Breast epithelium (tissue), 4 donors: Measurements from ENCODE around the gene CD300LF. TPM values are rescaled to one million over a fixed set of nuclear protein-coding genes. Genes with fewer than 3 reads are reported as not detected.
A peak's percentile ranks its signal among the peaks of the same experiment; 100 is the strongest.

ENCODE experiments used
- DNase-seq, 2 donors: peaks; one replicate each; pipeline ENCODE4 v3.0.0-alpha.2; 2019; ENCODE audit warnings: low spot score in 2 of 2
- H3K27ac ChIP-seq, 2 donors: fragments of 200-600 bp; sonication (generic) in 1 of 2; one replicate each; pipeline ENCODE4 v1.5.1; 2016 to 2019; ENCODE audit warnings: mild to moderate bottlenecking in 1 of 2
- H3K27me3 ChIP-seq, 2 donors: fragments of 200-600 bp; sonication (generic) in 1 of 2; one replicate each; pipeline versions ENCODE4 v1.5.1 to v1.6.0; 2017 to 2019; ENCODE audit warnings: control low read depth in 1 of 2, mild to moderate bottlenecking in 1 of 2
- H3K36me3 ChIP-seq: fragments of 200-600 bp; one replicate; pipeline ENCODE4 v1.5.1; 2019
- H3K4me1 ChIP-seq, 2 donors: fragments of 200-600 bp; sonication (generic); one replicate each; pipeline ENCODE4 v1.5.1; 2016 to 2019; ENCODE audit warnings: control low read depth in 1 of 2
- H3K4me3 ChIP-seq, 3 donors: fragments of 200-600 bp; sonication (generic); 1 replicate in 2 of 3; 2 replicates in 1 of 3; pipeline ENCODE4 v1.5.1; 2016 to 2019; ENCODE audit warnings: mild to moderate bottlenecking in 3 of 3, moderate library complexity in 2 of 3
- H3K9me3 ChIP-seq, 2 donors: fragments of 200-600 bp; sonication (generic) in 1 of 2; one replicate each; pipeline ENCODE4 v1.5.1; 2016 to 2019; ENCODE audit warnings: control low read depth in 1 of 2
- POLR2A ChIP-seq: fragments of 450-650 bp; IDR thresholded peaks from one replicate; pipeline ENCODE4 v1.6.1; 2016; ENCODE audit warnings: antibody characterized with exemption, mild to moderate bottlenecking, moderate library complexity
- POLR2AphosphoS5 ChIP-seq, 3 donors: sonication (generic); formaldehyde crosslinking; IDR thresholded peaks; one replicate each; pipeline ENCODE4 v1.6.1; 2017; ENCODE audit warnings: antibody characterized with exemption in 3 of 3
- intact Hi-C: fragments of 100-400 bp; cut with DNase I; formaldehyde crosslinking; loops from one replicate; pipeline ENCODE4 v1.15.1; 2023; ENCODE audit warnings: low total_unique reads
- total RNA-seq, 3 donors: library from RNA; depleted of rRNA; stranded (reverse); fragments of >200 nt; gene quantifications; one replicate each; pipeline ENCODE4 v1.1.0, GENCODE V29; 2016
- TF ChIP-seq, protein P1 (sequence below), 3 donors: fragments of 450-650 bp; IDR thresholded peaks; one replicate each; pipeline ENCODE4 v1.5.1; 2016 to 2017; ENCODE audit warnings: antibody characterized with exemption in 3 of 3, mild to moderate bottlenecking in 3 of 3, moderate library complexity in 3 of 3

Gene CD300LF
- total RNA-seq, 3 donors from 2014 or later = 0.32 to 2.0 (median 0.98) TPM

DNA sequence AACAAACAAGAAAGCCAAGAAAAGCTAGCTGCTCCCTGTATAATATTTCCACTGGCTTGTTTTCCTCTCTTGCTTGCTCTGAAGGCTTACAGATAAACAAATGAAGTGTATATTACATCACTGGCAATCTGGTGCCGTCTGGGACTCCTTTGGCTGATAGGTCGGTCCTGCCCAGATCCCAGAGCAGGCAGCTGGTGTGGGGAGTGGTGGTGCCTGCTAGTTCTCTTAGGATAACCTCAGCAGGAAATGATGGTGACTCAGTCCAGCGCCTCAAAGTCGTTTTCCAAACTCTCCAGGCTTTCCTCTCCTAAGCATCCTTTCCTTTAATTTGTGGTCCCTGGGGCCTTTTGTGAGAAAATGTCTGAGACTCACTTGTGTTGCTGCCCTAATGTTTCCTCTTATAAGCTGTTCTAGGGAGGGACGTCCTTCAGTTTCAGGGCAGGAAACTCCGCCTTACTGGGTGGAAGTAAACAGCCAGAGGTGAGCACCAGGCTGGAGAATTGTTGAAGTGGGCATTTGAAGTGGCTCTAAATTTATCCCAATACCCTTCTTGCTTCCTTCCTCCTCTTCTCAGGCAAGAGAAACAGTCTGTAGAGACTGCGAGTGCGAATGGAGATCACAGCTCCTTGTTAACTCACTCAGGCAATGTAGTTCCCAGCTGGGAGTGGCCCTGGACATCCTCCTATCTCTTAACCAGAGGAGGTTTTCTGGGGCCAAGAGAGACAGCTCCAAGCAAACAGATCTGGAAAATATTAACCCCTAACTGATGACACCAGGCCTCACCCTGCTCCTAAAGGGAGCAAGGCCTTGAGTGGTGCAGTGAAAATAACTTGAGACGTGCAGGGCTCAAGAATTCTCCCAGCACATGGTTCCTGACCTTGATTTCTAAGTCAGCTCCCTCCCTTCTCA is 34.9 kb downstream of the CD300LF start:
- Histone ChIP-seq H3K4me3 (no peak overlapping the region), H3K9me3 (no peaks in the 10 kb centered on the region), H3K27ac (no peak overlapping the region), H3K27me3 (peaks cover 0 to 31% of the 10 kb centered on the region in 2 donors), H3K36me3 (no peaks in the 10 kb centered on the region), H3K4me1 (no peaks in the 10 kb centered on the region)
- TF ChIP-seq, protein P1, sequence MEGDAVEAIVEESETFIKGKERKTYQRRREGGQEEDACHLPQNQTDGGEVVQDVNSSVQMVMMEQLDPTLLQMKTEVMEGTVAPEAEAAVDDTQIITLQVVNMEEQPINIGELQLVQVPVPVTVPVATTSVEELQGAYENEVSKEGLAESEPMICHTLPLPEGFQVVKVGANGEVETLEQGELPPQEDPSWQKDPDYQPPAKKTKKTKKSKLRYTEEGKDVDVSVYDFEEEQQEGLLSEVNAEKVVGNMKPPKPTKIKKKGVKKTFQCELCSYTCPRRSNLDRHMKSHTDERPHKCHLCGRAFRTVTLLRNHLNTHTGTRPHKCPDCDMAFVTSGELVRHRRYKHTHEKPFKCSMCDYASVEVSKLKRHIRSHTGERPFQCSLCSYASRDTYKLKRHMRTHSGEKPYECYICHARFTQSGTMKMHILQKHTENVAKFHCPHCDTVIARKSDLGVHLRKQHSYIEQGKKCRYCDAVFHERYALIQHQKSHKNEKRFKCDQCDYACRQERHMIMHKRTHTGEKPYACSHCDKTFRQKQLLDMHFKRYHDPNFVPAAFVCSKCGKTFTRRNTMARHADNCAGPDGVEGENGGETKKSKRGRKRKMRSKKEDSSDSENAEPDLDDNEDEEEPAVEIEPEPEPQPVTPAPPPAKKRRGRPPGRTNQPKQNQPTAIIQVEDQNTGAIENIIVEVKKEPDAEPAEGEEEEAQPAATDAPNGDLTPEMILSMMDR (IDR thresholded peaks at IDR 0.05) = no peak
- TF ChIP-seq POLR2A = no peak
- no peak for TF ChIP-seq POLR2AphosphoS5 (IDR thresholded peaks at IDR 0.05)
- intact Hi-C loops = no loop called here
- no peak for DNase-seq

DNA sequence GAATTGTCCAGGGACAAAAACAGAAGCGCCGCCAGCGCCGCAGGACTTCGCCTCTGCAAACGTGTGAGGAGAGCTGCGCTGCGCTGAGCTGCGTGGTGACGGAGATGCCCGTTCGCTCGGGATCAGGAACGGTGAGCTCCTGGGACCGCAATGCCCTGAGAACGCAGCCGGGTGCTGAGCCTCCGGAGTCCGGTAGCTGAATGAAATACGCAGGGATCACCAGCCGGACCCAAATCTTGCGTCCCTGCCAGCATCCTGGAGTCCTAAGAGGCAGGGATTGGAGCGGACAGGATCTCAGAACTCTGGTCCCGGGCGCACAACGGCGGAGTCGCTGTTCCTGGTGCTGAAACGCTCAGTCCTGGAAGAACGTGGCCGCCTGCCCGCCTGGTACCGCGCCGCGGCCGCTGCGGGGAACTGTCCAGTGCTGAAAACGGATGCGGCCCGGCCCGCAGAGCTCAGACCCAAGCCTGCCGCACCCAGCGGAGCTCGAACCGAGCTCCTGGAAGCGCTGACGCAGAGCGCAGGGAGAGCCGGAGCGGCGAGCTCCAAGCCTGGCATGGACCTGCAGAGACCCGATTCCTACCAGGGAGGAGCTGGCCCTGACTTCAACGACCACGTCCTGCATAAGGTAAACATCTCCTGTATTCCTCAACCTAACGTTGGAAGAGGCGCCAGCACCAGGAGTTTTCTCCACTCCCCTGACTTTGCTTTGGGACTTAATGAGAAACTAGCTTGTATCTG is 41.5 kb downstream of the CD300LF start:
- TF ChIP-seq, protein P1 (IDR thresholded peaks at IDR 0.05) = no peak
- TF ChIP-seq POLR2A = no peak
- TF ChIP-seq POLR2AphosphoS5 (IDR thresholded peaks at IDR 0.05) = no peak
- Histone ChIP-seq H3K4me3 (no peak overlapping the region), H3K36me3 (no peaks in the 10 kb centered on the region), H3K27ac (no peak overlapping the region), H3K9me3 (peaks cover 4 to 6% of the 10 kb centered on the region in 2 donors), H3K27me3 (peaks cover 0 to 25% of the 10 kb centered on the region in 2 donors), H3K4me1 (no peaks in the 10 kb centered on the region)
- intact Hi-C loops = no loop called here
- peak; percentile 20 to 69 for DNase-seq

DNA sequence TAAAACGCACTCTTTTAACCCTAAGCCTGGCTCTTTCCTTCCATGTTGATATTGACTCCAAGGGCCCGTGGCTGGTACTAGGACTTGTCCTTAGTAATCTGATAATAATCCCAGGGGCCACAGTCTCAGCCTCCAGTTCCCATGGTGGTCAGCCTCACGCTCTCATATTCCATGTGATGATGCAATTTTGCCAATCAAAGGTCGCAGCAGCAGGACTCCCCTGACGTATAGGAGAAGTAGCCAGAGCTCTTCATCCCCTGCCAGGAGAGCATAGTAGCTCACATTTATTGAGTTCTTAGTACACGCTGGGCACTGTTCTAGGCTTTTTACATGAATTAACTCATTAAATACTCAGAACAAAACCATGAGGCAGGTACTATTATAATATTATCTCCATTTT is 42.4 kb downstream of the CD300LF start:
- no peak overlapping the region for H3K27ac ChIP-seq
- TF ChIP-seq, protein P1 (IDR thresholded peaks at IDR 0.05) = no peak
- TF ChIP-seq POLR2AphosphoS5 (IDR thresholded peaks at IDR 0.05) = no peak
- no peak for TF ChIP-seq POLR2A
- no peak for DNase-seq
- no peak overlapping the region for H3K4me3 ChIP-seq
- H3K27me3 ChIP-seq = peaks cover 0 to 26% of the 10 kb centered on the region in 2 donors
- no peaks in the 10 kb centered on the region for H3K36me3 ChIP-seq
- intact Hi-C loops = no loop called here
- H3K4me1 ChIP-seq = no peaks in the 10 kb centered on the region
- H3K9me3 ChIP-seq = peaks cover 4 to 6% of the 10 kb centered on the region in 2 donors

DNA sequence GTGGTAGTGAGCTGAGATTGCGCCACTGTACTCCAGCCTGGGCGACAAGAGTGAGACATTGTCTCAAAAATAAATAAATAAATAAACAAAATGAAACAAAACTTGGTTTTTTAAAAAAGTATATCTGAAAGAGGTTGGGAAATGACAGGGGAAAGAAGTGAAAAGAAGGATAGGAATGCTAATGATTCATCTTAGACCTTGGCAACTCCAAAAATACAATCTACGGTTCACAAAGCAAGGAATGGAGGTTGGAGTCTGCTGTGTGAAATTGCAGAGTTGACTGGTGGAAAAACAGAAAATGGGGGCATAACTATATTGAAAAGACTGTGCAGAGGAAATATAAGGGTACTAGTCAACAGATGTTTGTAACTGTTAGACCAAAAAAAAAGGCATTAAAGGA is 49.2 kb downstream of the CD300LF start:
- Histone ChIP-seq H3K27ac (no peak overlapping the region), H3K4me1 (no peaks in the 10 kb centered on the region), H3K36me3 (no peaks in the 10 kb centered on the region), H3K4me3 (no peak overlapping the region), H3K27me3 (peaks cover 0 to 48% of the 10 kb centered on the region in 2 donors), H3K9me3 (no peaks in the 10 kb centered on the region)
- no peak for DNase-seq
- TF ChIP-seq, protein P1 (IDR thresholded peaks at IDR 0.05) = no peak
- TF ChIP-seq POLR2AphosphoS5 (IDR thresholded peaks at IDR 0.05) (no peak), POLR2A (no peak)
- intact Hi-C loops = no loop called here

DNA sequence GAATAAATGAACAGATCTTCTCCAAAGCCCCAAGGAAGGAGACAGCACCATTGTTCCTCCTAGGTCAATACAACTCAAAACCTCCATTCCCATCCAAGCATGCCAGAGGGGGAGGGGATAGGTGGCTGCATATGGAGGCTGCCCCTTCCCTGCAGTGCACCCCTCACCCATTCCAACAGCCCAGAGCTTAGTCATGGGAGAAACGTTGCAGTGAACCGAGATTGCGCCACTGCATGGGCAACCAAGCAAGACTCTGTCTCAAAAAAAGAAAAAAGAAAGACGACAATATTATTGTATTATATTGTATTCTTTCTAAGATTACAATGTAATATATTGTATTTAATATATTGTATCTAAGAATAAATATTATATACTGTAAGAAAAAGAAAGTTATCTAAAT is 52.8 kb downstream of the CD300LF start:
- TF ChIP-seq POLR2A (no peak), POLR2AphosphoS5 (IDR thresholded peaks at IDR 0.05) (no peak)
- TF ChIP-seq, protein P1 (IDR thresholded peaks at IDR 0.05) = no peak
- Histone ChIP-seq H3K27me3 (peaks cover 0 to 46% of the 10 kb centered on the region in 2 donors), H3K27ac (no peak overlapping the region), H3K4me3 (no peak overlapping the region), H3K9me3 (no peaks in the 10 kb centered on the region), H3K4me1 (no peaks in the 10 kb centered on the region), H3K36me3 (no peaks in the 10 kb centered on the region)
- DNase-seq = no peak
- intact Hi-C loops = no loop called here
